Prostate gland (tissue), 2 donors: ENCODE measurements around the gene FCHO1.

ENCODE experiments used
- POLR2A ChIP-seq: fragments of 450-650 bp; IDR thresholded peaks from one replicate; pipeline ENCODE4 v1.6.1; 2016; ENCODE audit warnings: antibody characterized with exemption, mild to moderate bottlenecking
- POLR2AphosphoS5 ChIP-seq: sonication (generic); formaldehyde crosslinking; IDR thresholded peaks from one replicate; pipeline ENCODE4 v1.6.1; 2017; ENCODE audit warnings: antibody characterized with exemption
- TF ChIP-seq, protein P1 (sequence below), 4 experiments: fragments of 200-600 bp in 2 of 4; fragments of 450-650 bp in 2 of 4; sonication (generic) in 2 of 4; IDR thresholded peaks; 1 replicate in 3 of 4; 2 replicates in 1 of 4; pipeline ENCODE4 v1.5.1; 2016 to 2019; ENCODE audit warnings: antibody characterized with exemption in 4 of 4, mild to moderate bottlenecking in 2 of 4, moderate library complexity in 2 of 4

DNA sequence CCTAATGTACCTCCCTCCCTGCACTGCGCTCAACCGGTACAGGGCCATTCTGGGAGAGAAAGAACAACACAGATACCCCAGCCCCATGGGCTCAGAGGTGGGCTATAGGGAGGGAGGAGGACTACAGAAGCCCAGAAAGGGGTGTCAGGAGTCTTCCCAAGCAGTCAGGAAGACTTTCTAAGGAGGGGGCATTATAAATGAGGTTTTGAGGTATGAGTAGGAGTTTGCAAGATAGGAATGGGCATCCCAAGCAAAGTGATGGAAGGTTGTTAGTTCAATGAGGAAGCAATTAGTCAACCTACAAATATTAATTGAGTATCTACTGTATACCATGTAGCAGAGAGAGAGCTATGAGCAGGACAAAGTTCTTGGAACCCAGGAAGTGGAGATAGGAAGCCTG is 37.4 kb downstream of the FCHO1 start:
- TF ChIP-seq POLR2A = no peak
- TF ChIP-seq, protein P1, sequence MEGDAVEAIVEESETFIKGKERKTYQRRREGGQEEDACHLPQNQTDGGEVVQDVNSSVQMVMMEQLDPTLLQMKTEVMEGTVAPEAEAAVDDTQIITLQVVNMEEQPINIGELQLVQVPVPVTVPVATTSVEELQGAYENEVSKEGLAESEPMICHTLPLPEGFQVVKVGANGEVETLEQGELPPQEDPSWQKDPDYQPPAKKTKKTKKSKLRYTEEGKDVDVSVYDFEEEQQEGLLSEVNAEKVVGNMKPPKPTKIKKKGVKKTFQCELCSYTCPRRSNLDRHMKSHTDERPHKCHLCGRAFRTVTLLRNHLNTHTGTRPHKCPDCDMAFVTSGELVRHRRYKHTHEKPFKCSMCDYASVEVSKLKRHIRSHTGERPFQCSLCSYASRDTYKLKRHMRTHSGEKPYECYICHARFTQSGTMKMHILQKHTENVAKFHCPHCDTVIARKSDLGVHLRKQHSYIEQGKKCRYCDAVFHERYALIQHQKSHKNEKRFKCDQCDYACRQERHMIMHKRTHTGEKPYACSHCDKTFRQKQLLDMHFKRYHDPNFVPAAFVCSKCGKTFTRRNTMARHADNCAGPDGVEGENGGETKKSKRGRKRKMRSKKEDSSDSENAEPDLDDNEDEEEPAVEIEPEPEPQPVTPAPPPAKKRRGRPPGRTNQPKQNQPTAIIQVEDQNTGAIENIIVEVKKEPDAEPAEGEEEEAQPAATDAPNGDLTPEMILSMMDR (IDR thresholded peaks at IDR 0.05) = no peak
- no peak for TF ChIP-seq POLR2AphosphoS5
